ENCODE measurements around the gene TBC1D4. TPM values are rescaled to one million over a fixed set of nuclear protein-coding genes. Genes with fewer than 3 reads are reported as not detected.
A peak's percentile ranks its signal among the peaks of the same experiment; 100 is the strongest.

TBC1D4 gene
- total RNA-seq, 2 experiments from 2014 or later, result 37.4 to 42.0 TPM

- POLR2A ChIA-PET, result no interaction called here
Observed at GRCh38 chr13:75512253-75512652, 30.3 kb upstream of the TBC1D4 start.

GRCh38 chr13:75511051-75511625 lies 29.2 kb upstream of the TBC1D4 start:
- CTCF ChIA-PET, result no interaction called here
- no peaks in the 10 kb centered on the region for H3K4me1 ChIP-seq (ENCODE audit: insufficient read depth, low read length)
- intact Hi-C loops (cut with DNase I, micrococcal nuclease), result no loop called here
- Mint-ChIP-seq H3K4me3 (no peak overlapping the region), H3K4me1 (ENCODE audit: low read depth) (no peaks in the 10 kb centered on the region), H3K27me3 (no peaks in the 10 kb centered on the region), H3K27ac (no peak overlapping the region), H3K36me3 (ENCODE audit: low read depth) (no peaks in the 10 kb centered on the region), H3K9me3 (no peaks in the 10 kb centered on the region)
- ATAC-seq (ENCODE audit: poor library complexity), result no peak
- peaks cover 0 to 4% of the 10 kb centered on the region in 2 experiments for H3K27me3 ChIP-seq (ENCODE audit: control insufficient read depth in 1 of 2, insufficient read depth in 2 of 2, low read length in 2 of 2)
- H3K27ac ChIP-seq (ENCODE audit: low read depth in 1 of 2, low read length in 2 of 2), result no peak overlapping the region
- DNase-seq, result no peak
- POLR2A ChIA-PET, result no interaction called here
- no peaks in the 10 kb centered on the region for H3K36me3 ChIP-seq (ENCODE audit: insufficient read depth, low read length)
- TF ChIP-seq CTCF (IDR thresholded peaks at IDR 0.05), result no peak
- H3K9me3 ChIP-seq (ENCODE audit: control insufficient read depth in 1 of 2, insufficient read depth in 1 of 2, low read length in 2 of 2), result no peaks in the 10 kb centered on the region
- H3K4me3 ChIP-seq (ENCODE audit: low read length), result no peak overlapping the region

More at GRCh38 chr13:75512253-75512652, 30.3 kb upstream of the TBC1D4 start:
- Histone ChIP-seq H3K27ac (ENCODE audit: low read depth in 1 of 2, low read length in 2 of 2) (no peak overlapping the region), H3K9me3 (ENCODE audit: control insufficient read depth in 1 of 2, insufficient read depth in 1 of 2, low read length in 2 of 2) (no peaks in the 10 kb centered on the region), H3K4me1 (ENCODE audit: insufficient read depth, low read length) (no peaks in the 10 kb centered on the region), H3K36me3 (ENCODE audit: insufficient read depth, low read length) (no peaks in the 10 kb centered on the region), H3K27me3 (ENCODE audit: control insufficient read depth in 1 of 2, insufficient read depth in 2 of 2, low read length in 2 of 2) (peaks cover 0 to 4% of the 10 kb centered on the region in 2 experiments), H3K4me3 (ENCODE audit: low read length) (no peak overlapping the region)
- ATAC-seq (ENCODE audit: poor library complexity) (no peak), DNase-seq (peak in 1 of 14 experiments; percentile 13)
- Mint-ChIP-seq H3K4me1 (ENCODE audit: low read depth) (no peaks in the 10 kb centered on the region), H3K4me3 (no peak overlapping the region), H3K27me3 (no peaks in the 10 kb centered on the region), H3K36me3 (ENCODE audit: low read depth) (no peaks in the 10 kb centered on the region), H3K9me3 (no peaks in the 10 kb centered on the region), H3K27ac (no peak overlapping the region)
- CTCF ChIA-PET, result no interaction called here
- no peak for TF ChIP-seq CTCF (IDR thresholded peaks at IDR 0.05)
- intact Hi-C loops (cut with DNase I, micrococcal nuclease), result no loop called here

- H3K4me3 ChIP-seq (ENCODE audit: low read length), result no peak overlapping the region
- H3K36me3 ChIP-seq (ENCODE audit: insufficient read depth, low read length), result no peaks in the 10 kb centered on the region
- intact Hi-C loops (cut with DNase I, micrococcal nuclease), result no loop called here
- no peaks in the 10 kb centered on the region for H3K27me3 Mint-ChIP-seq
- no peak overlapping the region for H3K4me3 Mint-ChIP-seq
- H3K27me3 ChIP-seq (ENCODE audit: control insufficient read depth in 1 of 2, insufficient read depth in 2 of 2, low read length in 2 of 2), result no peaks in the 10 kb centered on the region
- DNase-seq, result no peak
- no peaks in the 10 kb centered on the region for H3K4me1 Mint-ChIP-seq (ENCODE audit: low read depth)
- POLR2A ChIA-PET, result no interaction called here
- H3K9me3 ChIP-seq (ENCODE audit: control insufficient read depth in 1 of 2, insufficient read depth in 1 of 2, low read length in 2 of 2), result no peaks in the 10 kb centered on the region
- CTCF ChIA-PET, result no interaction called here
- TF ChIP-seq CTCF (IDR thresholded peaks at IDR 0.05), result no peak
- no peaks in the 10 kb centered on the region for H3K4me1 ChIP-seq (ENCODE audit: insufficient read depth, low read length)
- no peak for ATAC-seq (ENCODE audit: poor library complexity)
- no peaks in the 10 kb centered on the region for H3K9me3 Mint-ChIP-seq
- H3K27ac ChIP-seq (ENCODE audit: low read depth in 1 of 2, low read length in 2 of 2), result no peak overlapping the region
- H3K27ac Mint-ChIP-seq, result no peak overlapping the region
- no peaks in the 10 kb centered on the region for H3K36me3 Mint-ChIP-seq (ENCODE audit: low read depth)
Observed at GRCh38 chr13:75508002-75508548, 26.1 kb upstream of the TBC1D4 start.

Data from CD4-positive, alpha-beta T cell (primary cell).